Neural progenitor cell (in vitro differentiated cells): ENCODE measurements around the gene ACSM2B. TPM values are rescaled to one million over a fixed set of nuclear protein-coding genes. Genes with fewer than 3 reads are reported as not detected.
"Not testable (repeated sequence)": the region's sequence is repeated elsewhere in the genome, so short reads cannot be mapped to it uniquely, and the experiment has no call there.

Source experiments
- DNase-seq: peaks from one replicate; pipeline ENCODE4 v3.0.0-alpha.2; 2016; ENCODE audit warnings: low spot score
- H2AFZ ChIP-seq: fragments of 200-600 bp; sonication (generic); replicated peaks from 2 replicates; pipeline ENCODE4 v1.6.1; 2016; ENCODE audit warnings: antibody characterized with exemption
- H3F3A ChIP-seq: fragments of 200-600 bp; sonication (generic); 2 replicates; pipeline ENCODE4 v1.6.1; 2016; ENCODE audit warnings: antibody characterized with exemption, low read depth
- H3K27ac ChIP-seq: fragments of 200-600 bp; sonication (generic); 2 replicates; pipeline ENCODE4 v1.5.1; 2016; ENCODE audit warnings: mild to moderate bottlenecking
- H3K27me3 ChIP-seq: fragments of 200-600 bp; sonication (generic); 2 replicates; pipeline ENCODE4 v1.6.1; 2016; ENCODE audit warnings: mild to moderate bottlenecking, moderate library complexity
- H3K36me3 ChIP-seq: fragments of 200-600 bp; sonication (generic); 2 replicates; pipeline ENCODE4 v1.5.1; 2016
- H3K4me1 ChIP-seq: fragments of 200-600 bp; sonication (generic); 2 replicates; pipeline ENCODE4 v1.6.1; 2016; ENCODE audit warnings: mixed run types
- H3K4me2 ChIP-seq: fragments of 200-600 bp; sonication (generic); 2 replicates; pipeline ENCODE4 v1.6.1; 2016
- H3K4me3 ChIP-seq: fragments of 200-600 bp; sonication (generic); 2 replicates; pipeline ENCODE4 v1.5.1; 2016
- H3K79me2 ChIP-seq: fragments of 200-600 bp; sonication (generic); 2 replicates; pipeline ENCODE4 v1.6.1; 2016; ENCODE audit warnings: low read depth
- H3K9ac ChIP-seq: fragments of 200-600 bp; sonication (generic); 2 replicates; pipeline ENCODE4 v1.6.1; 2016
- H3K9me3 ChIP-seq: fragments of 200-600 bp; sonication (generic); 2 replicates; pipeline ENCODE4 v1.5.1; 2016; ENCODE audit warnings: low read depth
- H4K20me1 ChIP-seq: fragments of 200-600 bp; sonication (generic); 2 replicates; pipeline ENCODE4 v1.6.1; 2016; ENCODE audit warnings: low read depth
- H3K27ac Mint-ChIP-seq: 3 replicates; pipeline ENCODE4 v1.8.0; 2021; ENCODE audit warnings: mixed read lengths
- H3K27me3 Mint-ChIP-seq: 2 replicates; pipeline ENCODE4 v1.8.0; 2022; ENCODE audit warnings: low read depth, mild to moderate bottlenecking, inconsistent platforms, moderate library complexity, mixed read lengths; ENCODE audit not compliant: insufficient read depth
- H3K36me3 Mint-ChIP-seq: 3 replicates; pipeline ENCODE4 v1.8.0; 2021; ENCODE audit warnings: mixed read lengths
- H3K4me1 Mint-ChIP-seq: 3 replicates; pipeline ENCODE4 v1.8.0; 2021; ENCODE audit warnings: mixed read lengths
- H3K4me3 Mint-ChIP-seq: 3 replicates; pipeline ENCODE4 v1.8.0; 2021; ENCODE audit warnings: mild to moderate bottlenecking, moderate library complexity, mixed read lengths
- H3K9me3 Mint-ChIP-seq: 3 replicates; pipeline ENCODE4 v1.8.0; 2020; ENCODE audit warnings: mixed read lengths
- small RNA-seq: library from RNA; depleted of rRNA; stranded (forward); fragments of <200 nt; gene quantifications from one replicate; pipeline ENCODE3, GENCODE V24; 2015
- total RNA-seq: library from RNA; depleted of rRNA; stranded (reverse); fragments of >200 nt; gene quantifications from 2 replicates; pipeline ENCODE4 v1.2.3, GENCODE V29; 2015; ENCODE audit warnings: low replicate concordance

Gene ACSM2B
- total RNA-seq, 1 donor from 2014 or later: not detected

DNA sequence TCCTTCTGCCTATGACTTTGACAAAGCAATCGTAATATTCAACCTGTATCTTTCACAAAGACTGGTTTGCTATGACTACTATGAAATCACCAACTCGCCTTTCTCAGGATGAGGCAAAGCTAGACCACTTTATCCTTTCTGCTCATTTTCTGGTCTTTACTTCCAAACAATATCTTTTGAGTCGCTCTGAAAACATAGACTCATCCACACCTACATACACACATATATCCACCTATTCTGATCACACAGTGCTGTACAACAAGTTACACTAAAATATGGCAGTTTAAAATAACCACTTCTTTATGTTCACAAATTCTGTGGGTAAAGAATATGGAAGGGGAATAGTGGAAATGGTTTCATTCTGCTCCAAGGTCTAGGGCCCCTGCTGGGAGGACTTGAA lies 85.2 kb downstream of the ACSM2B start:
- not testable (repeated sequence) for H3F3A ChIP-seq, H3K4me1 Mint-ChIP-seq, H3K27me3 Mint-ChIP-seq, H3K4me2 ChIP-seq, H3K27ac Mint-ChIP-seq, H3K4me3 ChIP-seq, H2AFZ ChIP-seq, DNase-seq, H3K27ac ChIP-seq, H3K36me3 Mint-ChIP-seq, H4K20me1 ChIP-seq, H3K27me3 ChIP-seq, H3K4me3 Mint-ChIP-seq, H3K79me2 ChIP-seq, H3K9me3 ChIP-seq, H3K4me1 ChIP-seq, H3K9me3 Mint-ChIP-seq, H3K9ac ChIP-seq, H3K36me3 ChIP-seq

Small RNA genes within 50 kb of the gene (small RNA-seq; reads per million reads assigned to genes)
- gene AC141273.3: not detected

Other genes starting within 250 kb of the ACSM2B start
- not detected in 2 replicates for gene GP2, start 248.9 kb downstream of the ACSM2B start, total RNA-seq
- not detected in 2 replicates for gene UMOD, start 223.7 kb downstream of the ACSM2B start, total RNA-seq
- not detected in 2 replicates for gene PDILT, start 171.6 kb downstream of the ACSM2B start, total RNA-seq
- gene ACSM5, start 166.8 kb downstream of the ACSM2B start, total RNA-seq: not detected in 2 replicates
- gene ACSM2A, start 124.8 kb downstream of the ACSM2B start, total RNA-seq: not detected in 2 replicates
- gene ACSM1, start 121.3 kb upstream of the ACSM2B start, total RNA-seq: not detected in 2 replicates
- 90.7 and 95.8 TPM in 2 replicates for gene THUMPD1, start 165.5 kb upstream of the ACSM2B start, total RNA-seq
- 2.9 and 3.8 TPM in 2 replicates for gene ACSM3, start 187.6 kb upstream of the ACSM2B start, total RNA-seq
- 46.9 and 56.4 TPM in 2 replicates for gene ERI2, start 230.1 kb upstream of the ACSM2B start, total RNA-seq
- 9.8 and 13.1 TPM in 2 replicates for gene REXO5, start 230.2 kb upstream of the ACSM2B start, total RNA-seq